Heart left ventricle (tissue), 16 donors: Measurements from ENCODE around the gene PSMG1. TPM values are rescaled to one million over a fixed set of nuclear protein-coding genes. Genes with fewer than 3 reads are reported as not detected.

Experiments used
- ATAC-seq, 4 donors: fragments of 200-7000 bp; cut with Tn5 transposase; one replicate each; pipeline ENCODE4 v1.9.1; 2020 to 2022; ENCODE audit warnings: moderate library complexity in 4 of 4, mild to moderate bottlenecking in 3 of 4, moderate number of reproducible peaks in 1 of 4
- DNase-seq, 5 donors: peaks; one replicate each; pipeline ENCODE4 v3.0.0-alpha.2; 2020
- H3K27ac ChIP-seq, 12 donors: fragments of 200-600 bp; sonication (generic) in 4 of 12; one replicate each; pipeline versions ENCODE4 v1.5.0 to v1.8.0; 2016 to 2022; ENCODE audit warnings: mild to moderate bottlenecking in 2 of 12
- H3K27me3 ChIP-seq, 9 donors: fragments of 200-600 bp; sonication (generic) in 2 of 9; one replicate each; pipeline versions ENCODE4 v1.5.1 to v1.8.0; 2016 to 2022; ENCODE audit warnings: mild to moderate bottlenecking in 3 of 9
- H3K36me3 ChIP-seq, 9 donors: fragments of 200-600 bp; sonication (generic) in 2 of 9; one replicate each; pipeline versions ENCODE4 v1.5.0 to v1.8.0; 2018 to 2022; ENCODE audit warnings: mild to moderate bottlenecking in 2 of 9
- H3K4me1 ChIP-seq, 12 donors: fragments of 200-600 bp; sonication (generic) in 4 of 12; one replicate each; pipeline versions ENCODE4 v1.5.0 to v1.8.0; 2016 to 2022; ENCODE audit warnings: mild to moderate bottlenecking in 3 of 12
- H3K4me3 ChIP-seq, 12 donors: fragments of 200-600 bp; sonication (generic) in 4 of 12; one replicate each; pipeline versions ENCODE4 v1.5.0 to v1.8.0; 2017 to 2022; ENCODE audit warnings: mild to moderate bottlenecking in 9 of 12, moderate library complexity in 4 of 12
- H3K9me3 ChIP-seq, 12 donors: fragments of 200-600 bp; sonication (generic) in 4 of 12; one replicate each; pipeline versions ENCODE4 v1.5.0 to v1.8.0; 2016 to 2022; ENCODE audit warnings: mild to moderate bottlenecking in 1 of 12
- CTCF ChIP-seq, 12 donors: fragments of 200-600 bp; sonication (generic) in 4 of 12; IDR thresholded peaks; one replicate each; pipeline versions ENCODE4 v1.5.0 to v1.8.0; 2018 to 2022; ENCODE audit warnings: antibody characterized with exemption in 12 of 12, mild to moderate bottlenecking in 5 of 12
- POLR2A ChIP-seq, 2 donors: fragments of 450-650 bp; IDR thresholded peaks; one replicate each; pipeline ENCODE4 v1.6.1; 2017; ENCODE audit warnings: antibody characterized with exemption in 2 of 2, mild to moderate bottlenecking in 2 of 2, moderate library complexity in 2 of 2
- WGBS, 4 donors: extraction: QIAGEN DNeasy Blood & Tissue Kit in 2 of 4; methylation state at CpG; one replicate each; pipeline versions ENCODE4 v1.1.5 to v1.1.7; 2013 to 2018; 5-methylcytosine and 5-hydroxymethylcytosine counted together
- intact Hi-C, 10 donors: fragments of 100-400 bp; cut with DNase I; formaldehyde crosslinking; loops; one replicate each; pipeline versions ENCODE4 v1.11.1 to v1.14.2; 2022
- polyA plus RNA-seq, 2 donors: library from polyadenylated mRNA; stranded (reverse); fragments of 200-250 nt; gene quantifications; one replicate each; pipeline ENCODE4 v1.2.3, GENCODE V29; 2013
- total RNA-seq, 9 donors: library from RNA; depleted of rRNA in 2 of 9; stranded (reverse); fragments of >200 nt in 2 of 9; fragmentation: NEBNext Ultra II Directional in 3 of 9; extraction: Animal tissue kit (Norgen Biotek cat#: 25700) in 3 of 9; gene quantifications; one replicate each; pipeline versions ENCODE4 v1.1.0 to v1.2.4, GENCODE V29; 2016 to 2023
- donor health status: ischemic (EF 13 %, LVEDD 7.1; RV severe dilation, severe dysfunction).
- donor health status: healthy with polysubstance abuse.
- donor health status: DM: no; HTN: yes; CAD: no.
- donor health status: DM: no; HTN: no; CAD: no.
- donor health status: ischemic (EF 25% LVEDD 6.9; RV normal size, moderate dysfunction).
- donor health status: ischemic (EF 25% LVEDD 5.7; RV mildly dilated, moderate dysfunction).
- donor health status: healthy.
- donor health status: DM: yes; HTN: yes; CAD: no.
- donor health status: ischemic (EF 35%, LVEDD 5.7; RV mildly dilated, moderate dysfunction).
- donor health status: nonischemic (EF 11% LVEDD 7.7; RV severe dilation, severe dysfunction).
- donor health status: DM: yes; HTN: yes; CAD: no.
- donor health status: PGD.
- donor health status: ischemic (EF 29% LVEDD 5.4; RV normal size, mild dysfunction).
- donor health status: nonischemic (EF 23%, LVEDD 6.1; RV moderate dilation, normal function).

Gene PSMG1
- total and polyA plus RNA-seq, 11 donors = 12.0 to 35.2 (median 26.7) TPM

- H3K4me1 ChIP-seq = peaks cover 0 to 7% (median 0%) of the 10 kb centered on the region in 12 donors
- intact Hi-C loops = no loop called here
- H3K27ac ChIP-seq = no peak overlapping the region
- TF ChIP-seq POLR2A (IDR thresholded peaks at IDR 0.05) = no peak
- no peak for TF ChIP-seq CTCF (IDR thresholded peaks at IDR 0.05)
- DNase-seq = no peak
- 30 to 33% (median 32%) methylated on average over 3 of the region's 3 CpGs for WGBS, 4 donors
- no peaks in the 10 kb centered on the region for H3K27me3 ChIP-seq
- no peaks in the 10 kb centered on the region for H3K9me3 ChIP-seq
- H3K36me3 ChIP-seq = peaks cover 0 to 62% (median 34%) of the 10 kb centered on the region in 9 donors
- peak in 1 of 4 donors; percentile 59 for ATAC-seq
- no peak overlapping the region for H3K4me3 ChIP-seq
Observed at GRCh38 chr21:39176271-39176709, 7.0 kb downstream of the PSMG1 start.

- no peak for DNase-seq
- no peaks in the 10 kb centered on the region for H3K27me3 ChIP-seq
- peak in 1 of 4 donors; percentile 27 for ATAC-seq
- WGBS, 4 donors = 79 to 86% (median 83%) methylated on average over 10 of the region's 10 CpGs
- intact Hi-C loops = no loop called here
- H3K9me3 ChIP-seq = no peaks in the 10 kb centered on the region
- H3K4me1 ChIP-seq = peaks cover 0 to 7% (median 0%) of the 10 kb centered on the region in 12 donors
- peaks cover 0 to 68% (median 40%) of the 10 kb centered on the region in 9 donors for H3K36me3 ChIP-seq
- no peak overlapping the region for H3K27ac ChIP-seq
- TF ChIP-seq CTCF (IDR thresholded peaks at IDR 0.05) = no peak
- TF ChIP-seq POLR2A (IDR thresholded peaks at IDR 0.05) = no peak
- no peak overlapping the region for H3K4me3 ChIP-seq
Observed at GRCh38 chr21:39175665-39176064, 7.6 kb downstream of the PSMG1 start.

- DNase-seq (no peak), ATAC-seq (no peak)
- Histone ChIP-seq H3K36me3 (peaks cover 0 to 72% (median 44%) of the 10 kb centered on the region in 9 donors), H3K9me3 (no peaks in the 10 kb centered on the region), H3K27ac (no peak overlapping the region), H3K27me3 (no peaks in the 10 kb centered on the region), H3K4me1 (peaks cover 0 to 7% (median 0%) of the 10 kb centered on the region in 12 donors), H3K4me3 (no peak overlapping the region)
- TF ChIP-seq POLR2A (IDR thresholded peaks at IDR 0.05) = no peak
- peak; percentile 39 to 69 (median 50) for TF ChIP-seq CTCF (IDR thresholded peaks at IDR 0.05)
- WGBS, 4 donors = 88 to 94% (median 90%) methylated on average over 4 of the region's 4 CpGs
- intact Hi-C loops = no loop called here
Observed at GRCh38 chr21:39175154-39175553, 8.1 kb downstream of the PSMG1 start.

- no peak for TF ChIP-seq POLR2A (IDR thresholded peaks at IDR 0.05)
- TF ChIP-seq CTCF (IDR thresholded peaks at IDR 0.05) = no peak
- no peak for ATAC-seq
- Histone ChIP-seq H3K27me3 (no peaks in the 10 kb centered on the region), H3K9me3 (no peaks in the 10 kb centered on the region), H3K36me3 (peaks cover 0 to 67% (median 36%) of the 10 kb centered on the region in 9 donors), H3K4me1 (peaks cover 0 to 7% (median 0%) of the 10 kb centered on the region in 12 donors), H3K4me3 (no peak overlapping the region), H3K27ac (no peak overlapping the region)
- no peak for DNase-seq
- intact Hi-C loops = no loop called here
- whole genome bisulfite sequencing, 4 donors = 80 to 87% (median 82%) methylated on average over 3 of the region's 3 CpGs
Observed at GRCh38 chr21:39173716-39174680, 9.3 kb downstream of the PSMG1 start.
